Muscle layer of duodenum (tissue), 2 donors: Measurements from ENCODE around the gene PTPRJ.
"Not testable (repeated sequence)": the region's sequence is repeated elsewhere in the genome, so short reads cannot be mapped to it uniquely, and the experiment has no call there.

ENCODE experiments used
- H3K27ac ChIP-seq: one replicate; pipeline ENCODE4 v1.7.0; 2013; ENCODE audit warnings: mild to moderate bottlenecking, low read length
- H3K27me3 ChIP-seq: one replicate; pipeline ENCODE4 v1.7.0; 2013; ENCODE audit warnings: low read depth, mild to moderate bottlenecking, control low read depth, low read length
- H3K36me3 ChIP-seq, 2 donors: one replicate each; pipeline ENCODE4 v1.7.0; 2013; ENCODE audit warnings: low read length in 2 of 2, control low read depth in 1 of 2, mild to moderate bottlenecking in 1 of 2; ENCODE audit not compliant: insufficient read depth in 2 of 2, control insufficient read depth in 1 of 2
- H3K4me1 ChIP-seq, 2 donors: one replicate each; pipeline ENCODE4 v1.7.0; 2013; ENCODE audit warnings: low read length in 2 of 2, mild to moderate bottlenecking in 2 of 2, control low read depth in 1 of 2, moderate library complexity in 1 of 2; ENCODE audit not compliant: insufficient read depth in 2 of 2, control insufficient read depth in 1 of 2
- H3K4me3 ChIP-seq, 2 donors: one replicate each; pipeline ENCODE4 v1.7.0; 2013; ENCODE audit warnings: low read length in 2 of 2, low read depth in 1 of 2, mild to moderate bottlenecking in 1 of 2
- H3K9me3 ChIP-seq, 2 donors: one replicate each; pipeline ENCODE4 v1.7.0; 2013; ENCODE audit warnings: low read length in 2 of 2, control low read depth in 1 of 2, mild to moderate bottlenecking in 1 of 2; ENCODE audit not compliant: control insufficient read depth in 1 of 2
- donor health status: healthy.

Gene PTPRJ

DNA sequence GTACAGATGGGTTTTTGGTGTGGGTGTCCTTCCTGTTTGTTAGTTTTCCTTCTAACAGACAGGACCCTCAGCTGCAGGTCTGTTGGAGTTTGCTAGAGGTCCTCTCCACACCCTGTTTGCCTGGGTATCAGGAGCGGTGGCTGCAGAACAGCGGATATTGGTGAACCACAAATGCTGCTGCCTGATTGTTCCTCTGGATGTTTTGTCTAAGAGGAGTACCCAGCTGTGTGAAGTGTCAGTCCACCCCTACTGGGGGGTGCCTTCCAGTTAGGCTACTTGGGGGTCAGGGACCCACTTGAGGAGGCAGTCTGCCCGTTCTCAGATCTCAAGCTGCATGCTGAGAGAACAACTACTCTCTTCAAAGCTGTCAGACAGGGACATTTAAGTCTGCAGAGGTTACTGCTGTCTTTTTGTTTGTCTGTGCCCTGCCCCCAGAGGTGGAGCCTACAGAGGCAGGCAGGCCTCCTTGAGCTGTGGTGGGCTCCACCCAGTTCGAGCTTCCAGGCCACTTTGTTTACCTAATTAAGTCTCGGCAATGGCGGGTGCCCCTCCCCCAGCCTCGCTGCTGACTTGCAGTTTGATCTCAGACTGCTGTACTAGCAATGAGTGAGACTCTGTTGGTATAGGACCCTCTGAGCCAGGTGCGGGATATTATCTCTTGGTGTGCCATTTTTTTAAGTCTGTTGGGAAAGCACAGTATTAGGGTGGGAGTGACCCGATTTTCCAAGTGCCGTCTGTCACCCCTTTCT is 210.7 kb downstream of the PTPRJ start:
- not testable (repeated sequence) for H3K36me3 ChIP-seq, H3K27me3 ChIP-seq, H3K9me3 ChIP-seq, H3K27ac ChIP-seq, H3K4me3 ChIP-seq, H3K4me1 ChIP-seq

DNA sequence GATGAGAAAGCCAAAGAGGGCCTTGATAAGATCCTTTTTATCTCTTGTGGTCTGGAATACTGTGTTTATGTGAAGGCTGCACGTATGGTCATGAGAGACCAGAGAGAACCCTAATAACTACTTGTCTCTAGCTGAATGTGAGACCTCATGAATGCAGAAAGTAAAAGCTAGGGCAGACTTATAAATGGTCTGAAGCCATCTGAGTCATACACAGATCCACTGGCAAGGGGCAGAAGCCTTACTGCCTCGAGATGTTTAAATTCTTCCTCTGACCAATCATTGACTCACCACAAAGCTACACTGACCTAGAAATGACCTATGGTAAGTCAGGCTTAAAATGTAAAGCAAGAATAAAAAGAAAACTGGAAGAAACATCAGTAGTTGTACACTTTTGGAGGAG is 213.5 kb downstream of the PTPRJ start:
- no peak overlapping the region for H3K27ac ChIP-seq
- peaks cover 7 to 10% of the 10 kb centered on the region in 2 donors for H3K9me3 ChIP-seq
- H3K36me3 ChIP-seq: no peaks in the 10 kb centered on the region
- H3K4me1 ChIP-seq: no peaks in the 10 kb centered on the region
- no peak overlapping the region for H3K4me3 ChIP-seq
- H3K27me3 ChIP-seq: no peaks in the 10 kb centered on the region

DNA sequence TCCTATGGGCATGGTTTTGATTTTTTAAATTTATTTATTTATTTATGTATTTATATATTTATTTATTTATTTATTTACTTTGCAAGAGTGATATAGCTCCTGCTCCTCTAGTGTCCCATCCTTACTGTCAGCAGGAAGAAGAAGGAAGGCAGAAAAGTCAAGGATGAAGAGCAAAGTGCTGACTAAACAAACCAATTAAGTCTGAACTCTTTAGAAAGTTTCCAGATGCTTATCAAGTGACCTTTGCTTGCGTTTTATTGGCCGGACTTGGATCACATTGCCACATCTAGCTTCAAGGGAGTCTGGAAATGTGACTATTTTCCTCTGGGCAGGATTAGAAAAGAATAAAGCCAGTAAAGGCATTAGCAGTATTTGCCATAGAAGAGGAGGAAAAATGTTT is 227.5 kb downstream of the PTPRJ start:
- no peak overlapping the region for H3K27ac ChIP-seq
- H3K27me3 ChIP-seq: no peaks in the 10 kb centered on the region
- H3K9me3 ChIP-seq: no peaks in the 10 kb centered on the region
- H3K36me3 ChIP-seq: no peaks in the 10 kb centered on the region
- H3K4me3 ChIP-seq: no peak overlapping the region
- H3K4me1 ChIP-seq: no peaks in the 10 kb centered on the region

DNA sequence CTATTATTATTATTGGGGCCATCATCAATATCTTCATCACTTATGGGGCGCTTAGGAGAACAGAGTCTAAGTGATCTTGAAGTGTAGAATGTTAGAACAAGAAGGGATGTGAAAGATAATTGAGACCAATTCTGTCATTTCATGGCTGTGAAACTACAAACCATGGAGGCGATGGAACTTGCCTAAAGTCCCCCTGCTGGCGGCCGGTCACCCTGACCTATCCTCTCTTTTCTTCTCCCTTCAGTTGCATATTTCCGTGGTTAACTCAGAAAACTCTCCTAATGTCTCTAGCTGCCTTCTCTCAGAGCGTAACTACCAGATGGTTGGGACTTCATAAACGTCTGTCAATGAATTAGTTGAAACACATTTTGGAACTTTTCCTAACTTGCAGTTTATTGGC is 229.7 kb downstream of the PTPRJ start:
- Histone ChIP-seq H3K27ac (no peak overlapping the region), H3K27me3 (no peaks in the 10 kb centered on the region), H3K4me3 (no peak overlapping the region), H3K36me3 (no peaks in the 10 kb centered on the region), H3K9me3 (no peaks in the 10 kb centered on the region), H3K4me1 (no peaks in the 10 kb centered on the region)

DNA sequence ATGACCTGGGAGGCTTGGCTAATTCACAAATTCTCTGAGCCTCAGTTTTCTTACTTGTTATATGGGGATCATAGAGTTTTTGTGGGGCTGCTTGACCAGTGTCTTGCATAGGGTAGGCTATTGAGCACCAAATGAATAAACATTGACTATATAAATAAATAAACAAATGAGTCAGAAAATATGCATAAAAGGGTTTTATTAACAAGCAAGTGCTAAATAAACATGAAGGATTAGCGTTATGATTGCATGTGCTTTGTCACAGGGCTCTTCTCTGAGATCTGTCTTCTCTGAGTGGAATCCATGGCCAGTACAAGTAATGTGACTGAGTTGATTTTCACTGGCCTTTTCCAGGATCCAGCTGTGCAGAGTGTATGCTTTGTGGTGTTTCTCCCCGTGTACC is 236.2 kb downstream of the PTPRJ start, which contains the start of gene OR4B1:
Gene OR4B1 (plus strand): TSS at position 301 of the 400 bp plus-strand sequence. CDS start 0 bp downstream, at position 301.
- Histone ChIP-seq H3K4me3 (no peak within 1 kb of the TSS), H3K27ac (no peak within 1 kb of the TSS), H3K4me1 (no peaks in the 10 kb centered on the region)

More for the DNA sequence above, 236.2 kb downstream of the PTPRJ start, which contains the start of gene OR4B1:
- H3K9me3 ChIP-seq: no peaks in the 10 kb centered on the region
- H3K36me3 ChIP-seq: no peaks in the 10 kb centered on the region
- H3K27me3 ChIP-seq: no peaks in the 10 kb centered on the region
